GM20431 (cell line): ENCODE results near the gene BANF2.
"Not testable (repeated sequence)": the region's sequence is repeated elsewhere in the genome, so short reads cannot be mapped to it uniquely, and the experiment has no call there.

ENCODE experiments used
- in situ Hi-C: fragments of 300-500 bp; cut with MseI, MboI; formaldehyde crosslinking; loops from one replicate; pipeline ENCODE4 v1.15.0; 2020; ENCODE audit warnings: low sequenced_read_pairs; ENCODE audit not compliant: unreplicated experiment

The BANF2 gene

DNA sequence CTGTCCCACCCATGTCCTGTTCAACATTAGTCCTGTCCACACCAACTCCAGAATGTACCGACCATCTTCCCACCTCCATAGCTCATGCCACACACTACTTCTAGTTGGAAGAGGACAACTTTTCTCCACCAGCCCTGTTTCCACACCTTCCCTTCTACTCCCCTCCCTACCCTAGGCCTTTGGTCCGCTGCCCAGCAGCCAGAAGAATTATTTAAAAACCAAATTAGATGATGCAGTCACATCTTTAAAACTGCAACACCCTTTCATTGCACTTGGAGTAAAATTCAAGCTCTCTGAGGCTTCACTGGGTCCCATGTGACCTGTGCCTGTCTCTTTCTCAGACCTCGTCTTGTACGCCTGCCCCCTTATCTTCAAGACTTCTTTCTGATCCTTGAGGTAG, 53.8 kb downstream of the BANF2 start:
- in situ Hi-C loops = no loop called here

DNA sequence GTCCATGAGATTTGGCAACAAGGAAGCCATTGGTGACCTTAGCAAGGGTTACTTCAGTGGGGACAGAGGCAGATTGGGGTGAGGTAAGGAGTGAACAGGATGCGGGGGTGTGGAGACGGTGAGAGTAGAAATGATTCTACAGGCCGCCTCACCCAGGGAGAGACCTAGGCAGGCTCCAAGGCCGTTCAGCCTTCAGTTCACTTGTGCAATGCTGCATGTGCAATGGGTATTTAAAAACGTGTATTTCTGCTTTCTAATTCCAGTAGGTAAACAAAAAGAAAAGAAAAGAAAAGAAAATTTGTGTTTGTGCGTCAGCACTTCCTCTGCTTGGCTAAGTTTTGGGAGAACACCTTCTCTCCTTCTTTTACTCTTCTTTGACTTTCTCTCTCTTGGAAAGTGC, 56.8 kb downstream of the BANF2 start:
- in situ Hi-C loops = no loop called here

DNA sequence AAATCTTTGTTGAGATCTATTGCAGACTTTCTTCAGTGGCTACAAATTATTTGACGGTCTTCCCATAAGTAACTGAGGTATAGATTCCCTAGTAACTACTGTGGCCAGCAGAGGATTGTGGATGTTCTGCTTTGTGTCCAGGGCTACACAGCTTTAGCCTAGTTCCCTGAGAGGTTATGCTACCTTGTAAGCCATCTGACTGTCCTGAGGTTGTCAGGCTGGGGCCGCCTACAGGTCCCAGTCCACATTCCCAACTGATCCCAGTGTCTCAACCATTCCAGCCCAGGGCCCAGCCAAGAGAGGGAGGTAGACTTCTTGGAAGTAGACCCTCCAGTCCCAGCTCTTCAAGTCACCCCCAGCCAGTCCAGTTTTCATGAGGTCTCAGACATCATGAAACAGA, 57.7 kb downstream of the BANF2 start:
- in situ Hi-C loops = no loop called here

DNA sequence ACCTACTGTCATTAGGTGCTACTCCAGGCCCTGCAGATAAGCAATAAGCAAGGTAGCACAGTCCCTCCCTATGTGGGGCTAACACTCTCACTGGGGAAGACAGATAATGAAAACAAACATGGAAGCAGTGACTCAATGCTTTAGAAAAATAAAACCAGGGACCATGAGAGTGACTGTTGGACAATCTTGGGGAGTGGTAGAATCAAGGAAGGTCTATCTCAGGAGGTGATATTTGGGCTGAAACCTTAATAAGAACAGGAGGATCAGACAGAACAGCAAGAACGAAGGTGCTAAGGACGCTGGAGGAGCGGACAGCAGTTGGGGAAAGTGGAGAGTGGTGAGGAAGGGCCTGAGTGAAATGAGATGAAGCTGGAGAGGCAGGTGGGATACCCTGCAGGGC, 58.2 kb downstream of the BANF2 start:
- in situ Hi-C loops = no loop called here

DNA sequence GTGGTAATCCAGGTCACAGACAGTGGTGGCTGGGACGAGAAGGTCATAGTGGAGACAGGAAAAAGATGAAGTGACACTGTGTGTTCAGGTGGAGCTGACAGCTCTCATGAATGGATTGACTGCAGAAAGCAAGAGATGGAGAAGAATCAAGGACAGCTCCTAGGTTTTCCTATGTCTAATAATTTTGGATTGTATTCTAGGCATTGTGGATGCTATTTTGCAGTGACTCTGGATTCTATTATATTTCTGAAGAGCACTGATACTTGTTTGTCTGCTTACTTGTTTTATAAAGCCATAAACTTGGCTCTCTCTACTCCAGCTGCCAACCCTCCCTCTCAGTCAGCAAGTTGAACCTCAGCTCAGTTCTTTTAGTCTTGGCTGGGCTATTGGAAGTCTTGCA, 58.7 kb downstream of the BANF2 start:
- in situ Hi-C loops = no loop called here

DNA sequence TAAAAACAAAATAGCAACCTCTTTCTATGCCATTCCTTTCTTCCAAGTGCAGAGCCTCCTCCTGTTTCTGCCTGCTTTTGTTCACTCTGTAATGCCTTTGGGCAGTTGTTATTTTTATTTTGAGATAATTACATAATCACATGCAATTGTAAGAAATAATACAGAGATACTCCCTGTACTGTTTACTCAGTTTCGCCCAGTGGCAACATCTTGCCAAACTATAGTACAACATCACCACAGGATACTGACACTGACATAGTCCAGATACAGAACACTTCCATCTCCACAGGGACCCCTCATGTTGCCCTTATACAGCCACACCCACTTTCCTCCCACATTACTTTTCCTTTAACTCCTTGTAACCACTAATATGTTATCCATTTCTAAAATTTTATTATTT, 59.7 kb downstream of the BANF2 start:
- in situ Hi-C loops = no loop called here

DNA sequence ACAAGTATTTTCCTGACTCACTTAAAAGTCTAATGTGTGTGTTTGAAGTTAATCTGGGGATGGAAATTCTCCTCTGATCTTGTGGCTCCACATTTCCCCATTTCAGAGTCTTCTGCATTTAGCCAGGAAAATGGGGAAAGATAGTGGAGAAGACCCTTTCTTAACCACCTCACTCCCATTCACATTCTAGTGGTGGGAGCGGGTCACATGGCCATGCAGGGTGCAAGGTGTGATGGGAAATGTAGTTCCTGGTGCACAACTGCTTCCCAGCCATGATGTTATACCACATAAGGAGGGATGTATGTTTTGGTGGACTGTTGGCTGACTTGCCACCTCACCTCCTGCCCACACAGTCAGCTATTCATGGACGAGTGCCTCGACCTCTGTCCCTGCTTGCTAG, 61.8 kb downstream of the BANF2 start:
- in situ Hi-C loops = no loop called here

DNA sequence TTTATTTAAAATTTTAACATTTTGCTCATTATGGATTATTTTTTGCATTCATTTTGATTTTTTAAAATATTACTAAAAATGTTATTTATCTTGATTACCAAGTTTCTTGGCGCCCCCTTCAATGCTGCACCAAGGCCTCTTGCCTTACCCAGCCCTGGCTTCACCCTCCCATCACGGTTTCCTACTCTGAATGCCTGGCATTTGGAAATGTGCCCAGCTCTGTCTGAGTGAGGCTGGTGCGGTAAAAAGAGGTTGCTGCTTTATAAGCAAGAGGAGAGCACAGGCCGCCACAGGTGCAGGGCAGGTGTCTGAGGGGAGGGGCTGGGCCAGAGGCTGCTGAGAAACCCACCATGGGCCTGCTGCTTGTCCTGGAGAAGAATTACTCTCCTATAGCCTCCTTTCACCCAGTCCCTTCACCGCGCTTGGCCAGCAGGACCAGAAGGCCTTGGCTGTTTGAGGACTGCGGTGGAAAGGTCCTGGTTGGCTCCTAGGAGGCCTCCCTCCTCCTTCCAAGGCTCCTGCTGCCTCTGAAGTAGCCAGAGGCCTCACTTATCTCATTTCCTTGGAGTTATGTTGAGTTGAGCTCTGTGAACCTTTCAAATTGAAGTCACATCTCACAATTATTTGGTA, 62.6 kb downstream of the BANF2 start:
- in situ Hi-C loops = no loop called here

DNA sequence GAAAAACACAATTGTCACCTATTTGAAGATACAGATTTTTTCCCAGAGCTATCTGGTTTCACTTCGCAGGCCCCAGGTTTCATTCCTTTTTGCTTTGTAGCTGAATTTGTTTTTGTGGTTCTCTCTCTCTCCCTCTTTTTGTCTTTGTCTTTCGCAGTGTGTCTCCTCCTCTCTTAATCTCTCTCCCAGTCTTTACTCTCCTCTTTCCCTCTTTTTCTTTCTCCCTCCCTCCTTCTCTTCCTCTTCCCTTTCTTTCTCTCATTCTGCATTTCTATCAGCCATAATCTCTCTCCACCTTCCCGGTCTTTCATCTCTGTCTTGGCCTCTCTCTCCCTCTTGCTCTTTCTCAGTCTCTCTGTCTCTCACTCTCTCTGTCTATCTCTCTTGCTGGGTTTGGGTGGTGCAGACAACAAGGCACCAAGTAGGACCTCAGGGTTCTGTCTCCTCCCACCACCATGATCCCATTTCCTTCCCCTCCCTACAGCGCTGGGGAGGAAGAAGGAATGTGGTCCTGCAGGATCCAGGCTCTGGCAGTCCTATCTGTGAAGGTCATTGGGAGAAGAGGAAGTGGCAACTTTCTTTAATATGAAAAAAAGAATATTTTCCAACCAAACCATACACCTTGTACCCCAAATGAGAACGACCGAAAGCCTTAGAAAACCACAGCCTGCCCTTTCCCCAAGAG, 63.2 kb downstream of the BANF2 start:
- in situ Hi-C loops = no loop called here

DNA sequence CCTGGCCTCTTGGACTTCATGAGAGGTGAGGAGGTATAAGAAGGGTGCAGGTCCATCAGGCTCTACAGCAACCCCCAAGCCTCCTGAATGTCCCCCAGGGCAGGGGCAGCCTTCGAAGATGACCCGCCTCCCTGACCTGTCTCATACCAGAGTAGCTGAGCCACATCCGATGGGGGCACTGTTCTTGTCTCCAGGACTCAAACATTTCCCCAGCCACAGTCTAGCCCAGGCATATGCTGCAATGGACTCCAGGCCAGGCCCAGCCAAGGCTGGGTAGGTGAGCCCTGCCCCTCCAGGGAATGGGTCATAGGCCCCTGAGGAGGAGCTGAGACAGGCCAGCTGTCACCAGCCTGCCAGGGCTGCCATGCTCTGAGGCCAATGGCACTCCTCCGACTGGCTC, 65.3 kb downstream of the BANF2 start:
- in situ Hi-C loops = no loop called here

DNA sequence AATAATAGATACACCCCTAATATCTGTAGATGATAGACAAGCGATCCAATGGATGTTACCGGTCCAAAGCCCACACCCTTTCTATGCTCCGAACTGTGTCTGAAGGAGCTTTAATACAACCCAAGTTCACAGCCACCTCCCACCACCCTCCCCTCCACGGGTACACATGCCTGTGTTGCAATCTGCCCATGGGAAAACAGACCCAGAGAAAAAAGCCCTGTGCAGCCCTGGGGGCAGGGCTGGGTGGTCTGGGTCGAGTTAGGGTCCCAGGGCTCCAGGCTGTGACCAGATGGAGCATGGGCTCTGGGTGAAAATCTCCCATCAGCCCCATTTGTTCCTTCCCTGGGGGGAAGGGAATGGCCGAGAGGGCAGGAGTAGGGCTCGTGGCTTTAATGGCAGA, 65.8 kb downstream of the BANF2 start:
- in situ Hi-C loops = no loop called here

DNA sequence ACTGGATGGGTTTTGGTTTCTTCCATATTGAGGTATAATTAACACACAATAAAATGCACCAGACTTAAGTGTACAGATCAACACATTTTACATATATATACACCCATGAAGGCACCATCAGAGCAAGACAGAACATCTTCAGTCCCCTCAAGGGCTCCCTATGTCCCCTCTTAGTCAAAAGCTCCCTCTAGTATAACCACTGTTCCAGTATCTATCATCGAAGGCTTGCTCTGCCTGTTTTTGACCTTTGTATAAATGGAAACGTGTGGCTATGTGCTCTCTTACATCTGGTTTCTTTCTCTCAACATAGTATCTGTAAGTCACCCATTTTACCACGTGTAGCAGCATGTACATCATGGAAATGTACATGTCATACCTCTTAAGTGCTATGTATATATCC, 66.5 kb downstream of the BANF2 start:
- in situ Hi-C loops = no loop called here

DNA sequence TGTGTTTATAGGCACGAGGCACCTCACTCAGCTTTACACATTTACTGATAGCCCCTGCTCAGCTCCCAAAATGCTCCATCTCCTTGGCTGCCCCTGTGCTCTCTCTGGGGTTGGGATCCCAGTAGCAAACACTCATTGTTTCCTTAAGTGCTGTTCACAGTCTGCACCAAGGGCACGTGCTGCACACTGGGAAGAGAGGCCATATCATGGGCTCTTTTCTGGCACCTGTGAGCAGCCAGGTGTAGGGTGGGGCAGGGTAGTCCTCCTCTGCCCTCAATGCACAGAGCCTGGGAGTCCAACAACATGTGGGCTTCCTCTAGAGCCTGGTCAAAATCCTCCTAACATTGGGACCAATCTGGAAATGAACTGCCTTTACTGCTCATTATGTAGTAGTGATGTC, 67.9 kb downstream of the BANF2 start:
- in situ Hi-C loops = no loop called here

DNA sequence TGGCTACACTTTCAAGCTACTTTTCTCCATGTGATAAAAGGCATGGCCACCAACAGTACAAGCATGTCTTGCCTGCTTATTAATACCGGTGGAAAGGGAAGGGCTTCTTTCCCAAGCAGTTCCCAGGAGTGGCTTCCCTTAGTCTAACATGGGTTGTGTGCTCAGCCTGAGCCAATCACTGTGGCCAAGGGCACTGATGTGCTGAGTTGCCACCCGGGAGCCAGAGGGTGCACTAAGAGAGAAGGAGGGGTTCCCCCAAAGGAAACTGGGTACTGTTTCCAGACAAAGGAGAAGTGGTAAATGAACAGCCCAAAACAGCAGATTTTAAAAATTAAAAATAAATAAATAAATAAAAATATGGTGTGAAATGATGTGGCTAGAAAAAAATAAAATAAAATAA, 68.5 kb downstream of the BANF2 start:
- in situ Hi-C loops = no loop called here

DNA sequence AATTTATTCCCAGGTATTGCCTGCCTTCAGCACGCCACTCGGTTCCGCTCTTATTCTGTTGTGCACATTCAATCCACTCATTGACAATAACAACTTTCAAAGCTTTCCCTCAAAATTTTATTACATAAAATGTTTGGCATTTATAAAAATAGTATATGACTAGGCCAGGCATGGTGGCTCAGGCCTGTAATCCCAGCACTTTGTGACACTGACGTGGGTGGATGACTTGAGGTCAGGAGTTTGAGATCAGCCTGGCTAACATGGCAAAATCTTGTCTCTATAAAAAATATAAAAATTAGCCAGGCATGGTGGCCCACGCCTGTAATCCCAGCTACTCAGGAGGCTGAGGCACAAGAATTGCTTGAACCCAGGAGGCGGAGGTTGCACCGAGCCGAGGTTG, 70.0 kb downstream of the BANF2 start:
- in situ Hi-C loops = not testable (repeated sequence)

DNA sequence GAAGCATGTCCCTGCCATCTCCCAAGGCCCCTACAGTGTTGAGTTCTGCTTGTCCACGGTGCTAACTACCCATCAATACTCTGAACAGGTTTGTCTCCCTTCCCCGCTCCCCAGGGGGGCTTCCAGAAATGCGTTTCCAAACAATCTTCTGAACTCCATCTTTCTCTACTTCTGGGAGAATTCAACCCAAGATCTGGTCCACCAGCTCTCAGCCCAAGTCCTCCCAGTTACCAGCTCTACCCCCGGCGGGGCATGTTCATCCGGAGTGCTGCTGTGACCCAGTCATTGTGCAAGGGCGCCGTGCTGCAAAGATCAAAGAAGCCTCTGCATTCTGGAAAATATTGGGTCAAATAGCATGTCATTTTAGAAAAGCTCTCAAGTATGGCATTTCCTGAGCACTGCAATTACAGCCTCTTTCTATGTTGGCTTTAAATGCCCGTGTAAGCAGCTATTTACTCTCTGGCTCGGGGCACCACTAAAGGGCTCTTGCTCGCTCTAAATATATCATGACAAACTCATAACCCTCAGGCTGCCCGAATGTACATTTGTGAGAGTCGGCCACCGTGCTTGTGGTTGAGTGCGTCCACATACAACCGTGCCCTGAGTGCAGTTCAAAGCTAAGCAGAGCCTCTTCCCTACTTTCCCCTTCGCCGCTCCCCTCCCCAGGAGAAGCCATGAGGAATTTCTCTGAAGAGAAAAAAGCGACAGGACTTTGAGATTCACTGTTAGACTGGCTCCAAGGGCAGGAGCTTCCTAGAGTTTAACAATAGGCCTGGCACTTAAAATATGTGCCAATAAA, 71.6 kb downstream of the BANF2 start:
- in situ Hi-C loops = no loop called here

DNA sequence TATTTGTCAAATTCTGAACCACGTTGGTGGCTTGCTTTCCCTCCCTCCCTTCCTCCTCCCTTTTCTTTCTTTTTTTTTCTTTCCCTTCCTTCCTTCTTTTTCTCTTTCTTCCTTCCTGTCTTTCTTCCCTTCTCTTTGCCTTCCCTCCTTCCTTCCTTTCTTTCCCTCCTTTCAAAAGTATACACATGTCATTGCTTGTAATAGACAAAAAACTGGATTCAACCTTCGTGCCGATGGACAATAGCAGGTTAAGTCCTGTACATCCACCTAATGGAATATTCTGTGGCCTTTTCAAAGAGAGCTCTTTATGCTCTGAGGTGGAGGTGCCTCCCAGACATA, 72.2 kb downstream of the BANF2 start:
- in situ Hi-C loops = no loop called here

DNA sequence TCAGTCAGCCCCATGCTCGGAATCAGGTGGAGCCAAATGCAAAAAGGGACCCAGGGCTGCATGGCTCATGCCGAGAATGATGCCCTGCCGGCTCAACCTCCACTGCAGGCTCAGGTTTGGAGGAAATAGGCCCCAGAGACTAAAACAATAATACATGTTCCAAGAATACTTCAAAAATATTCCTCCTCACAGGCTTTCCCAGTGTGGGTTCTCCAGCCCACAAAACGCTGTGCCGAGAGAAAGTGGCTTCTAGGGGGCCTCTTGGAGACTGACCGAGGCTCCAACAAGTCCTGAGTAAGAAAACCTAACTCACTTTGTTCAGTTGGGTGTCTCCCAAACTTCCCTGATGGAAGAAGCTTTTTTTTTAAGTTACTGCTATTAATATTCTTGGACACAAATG, 73.9 kb downstream of the BANF2 start:
- in situ Hi-C loops = no loop called here

DNA sequence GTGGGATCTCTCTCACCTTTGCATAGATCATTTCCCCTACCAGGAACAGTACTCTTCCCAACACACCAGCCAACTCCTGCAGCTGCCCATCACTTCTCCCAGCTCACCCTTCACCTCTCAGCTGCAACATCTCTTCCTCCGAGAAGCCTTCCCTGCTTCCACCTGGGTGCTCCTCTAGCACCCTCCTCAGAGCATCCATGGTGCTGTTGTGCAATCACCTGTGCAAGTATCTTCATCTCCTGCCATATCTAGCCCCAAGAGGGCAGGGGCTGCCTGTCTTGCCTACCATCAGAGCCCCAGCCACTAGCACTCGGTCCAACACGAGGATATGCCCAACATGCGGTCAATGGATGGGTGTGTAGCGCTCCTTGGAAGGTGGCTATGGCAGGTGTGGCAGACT, 75.8 kb downstream of the BANF2 start:
- in situ Hi-C loops = no loop called here

DNA sequence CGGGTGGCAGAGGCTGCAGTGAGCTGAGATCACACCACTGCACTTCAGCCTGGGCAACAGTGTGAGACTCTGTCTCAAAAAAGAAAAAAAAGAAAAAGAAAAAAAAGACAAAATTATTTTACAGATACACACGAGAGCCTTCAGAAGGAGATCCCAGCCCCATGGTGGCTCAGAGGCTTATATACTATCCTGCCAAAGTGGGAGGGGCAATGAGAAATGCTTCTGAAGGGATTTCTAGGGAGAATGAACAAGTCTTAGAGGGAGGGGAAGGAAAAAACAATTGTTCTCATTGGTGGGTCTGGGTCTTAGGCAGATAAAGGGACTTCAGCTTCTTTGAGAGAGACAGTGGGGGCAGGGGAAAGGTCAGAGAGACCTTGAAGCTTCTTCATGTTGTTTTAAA, 76.8 kb downstream of the BANF2 start:
- in situ Hi-C loops = no loop called here

DNA sequence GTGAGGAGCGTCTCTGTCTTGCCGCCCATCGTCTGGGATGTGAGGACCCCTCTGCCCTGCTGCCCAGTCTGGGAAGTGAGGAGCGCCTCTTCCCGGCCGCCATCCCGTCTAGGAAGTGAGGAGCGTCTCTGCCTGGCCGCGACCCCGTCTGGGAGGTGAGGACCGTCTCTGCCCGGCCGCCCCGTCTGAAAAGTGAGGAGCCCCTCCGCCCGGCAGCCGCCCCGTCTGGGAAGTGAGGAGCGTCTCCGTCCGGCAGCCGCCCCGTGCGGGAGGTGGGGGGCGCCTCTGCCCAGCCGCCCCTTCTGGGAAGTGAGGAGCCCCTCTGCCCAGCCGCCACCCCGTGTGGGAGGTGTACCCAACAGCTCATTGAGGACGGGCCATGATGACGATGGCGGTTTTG, 79.2 kb downstream of the BANF2 start:
- in situ Hi-C loops = not testable (repeated sequence)

DNA sequence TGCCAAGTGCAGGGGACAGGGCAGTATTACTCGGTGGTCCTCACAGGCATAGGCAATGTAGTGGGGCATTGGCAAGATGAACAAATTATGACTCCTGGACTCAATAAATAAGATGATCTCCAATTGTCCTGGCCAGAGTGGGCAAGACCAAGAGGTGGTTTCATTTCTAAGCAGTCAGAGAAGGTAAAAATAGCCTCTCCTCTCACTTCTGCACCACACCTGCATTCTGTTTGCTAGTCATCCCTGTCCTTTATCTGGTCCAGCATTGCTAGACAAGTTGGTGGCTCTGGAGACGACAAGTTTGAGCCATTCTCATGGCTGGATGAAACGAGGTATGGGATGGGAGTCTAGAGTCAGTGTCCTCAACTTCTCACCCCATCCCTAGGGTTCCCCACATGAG, 83.0 kb downstream of the BANF2 start:
- in situ Hi-C loops = no loop called here
